ENCODE measurements around the gene GSC2. TPM values are rescaled to one million over a fixed set of nuclear protein-coding genes. Genes with fewer than 3 reads are reported as not detected.

Gene GSC2
- total and polyA plus RNA-seq, 2 of the 8 experiments (the other 6 are each of a cell fraction or from before 2014, with no cell fraction given) = 0.17 to 0.48 TPM

GRCh38 chr22:19106886-19107729 lies 43.0 kb downstream of the GSC2 start:
- no peak overlapping the region for H3K9ac ChIP-seq (replicated peaks in 1 of 4; ENCODE audit: extremely low read depth in 1 of 4, low read depth in 3 of 4, low read length in 3 of 4)
- H3K4me1 ChIP-seq (replicated peaks in 1 of 4; ENCODE audit: control insufficient read depth in 3 of 4, insufficient read depth in 4 of 4, low read length in 3 of 4) = peaks cover 7 to 14% (median 11%) of the 10 kb centered on the region in 4 experiments
- H3K27me3 ChIP-seq (replicated peaks in 1 of 4; ENCODE audit: control insufficient read depth in 3 of 4, extremely low read depth in 1 of 4, insufficient read depth in 3 of 4, low read length in 3 of 4) = no peaks in the 10 kb centered on the region; a peak in 1 of 7 replicates
- no peak overlapping the region for H3K14ac ChIP-seq (ENCODE audit: insufficient read length)
- peaks cover 21% of the 10 kb centered on the region for H3K79me1 ChIP-seq (ENCODE audit: low read depth, low read length)
- no peak overlapping the region for H2BK120ac ChIP-seq (replicated peaks; ENCODE audit: low read depth, low read length)
- H2BK12ac ChIP-seq (ENCODE audit: low read depth, low read length) = no peak overlapping the region
- H3K4me3 ChIP-seq (ENCODE audit: extremely low read depth in 1 of 4, insufficient read depth in 2 of 4, low read depth in 3 of 4, low read length in 4 of 4) = no peak overlapping the region
- FAIRE-seq (no peak), DNase-seq (ENCODE audit: low read depth in 1 of 2, low spot score in 2 of 2) (no peak)
- H4K20me1 ChIP-seq (replicated peaks in 1 of 2; ENCODE audit: control insufficient read depth in 1 of 2, insufficient read depth in 2 of 2, low read length in 2 of 2) = peaks cover 25 to 45% of the 10 kb centered on the region in 2 experiments
- no peak overlapping the region for H4K91ac ChIP-seq (replicated peaks; ENCODE audit: insufficient read length, low read length)
- no peak overlapping the region for H2BK20ac ChIP-seq (ENCODE audit: low read length)
- peak overlapping the region; percentile 53; the same call in 1 of the 2 replicates for H4K8ac ChIP-seq (ENCODE audit: extremely low read depth, insufficient read depth, low read length)
- WGBS, 2 experiments (ENCODE audit: extremely low coverage in 1 of 2, insufficient coverage in 1 of 2, insufficient read length in 1 of 2, insufficient replicate concordance in 2 of 2, low coverage in 1 of 2, low lambda C conversion rate in 2 of 2, missing lambda C conversion rate in 1 of 2) = 100% methylated on average over 3 of the region's 3 CpGs; no CpG with 5 or more reads in 1 of the 2 experiments
- no peak overlapping the region for H3K56ac ChIP-seq (replicated peaks; ENCODE audit: insufficient read length, low read depth, low read length)
- H3K23ac ChIP-seq (ENCODE audit: insufficient read length) = no peak overlapping the region
- no peak overlapping the region for H2AK5ac ChIP-seq (ENCODE audit: low read depth, low read length)
- H3K9me3 ChIP-seq (ENCODE audit: insufficient read depth in 2 of 2, low read depth in 1 of 2, low read length in 1 of 2) = no peaks in the 10 kb centered on the region
- ChIA-PET POLR2A (ENCODE audit: partially characterized antibody) (interaction anchor here (1.1 kb wide), 1 partner anchor 17 kb away, joined by 3 read pairs; no protein-coding TSS in a partner anchor), CTCF (ENCODE audit: partially characterized antibody) (interaction anchor here (0.7 to 1.8 kb wide), 6 partner anchors 9 to 69 kb away, joined by 3 to 7 read pairs (median 3); no protein-coding TSS in a partner anchor)
- H3K27ac ChIP-seq (ENCODE audit: low read depth, low read length) = no peak overlapping the region
- peaks cover 26 to 87% of the 10 kb centered on the region in 2 experiments for H3K79me2 ChIP-seq (ENCODE audit: control insufficient read depth in 1 of 2, insufficient read depth in 2 of 2, low read length in 2 of 2)
- no peak overlapping the region for H3K4me2 ChIP-seq (ENCODE audit: insufficient read depth in 1 of 2, low read depth in 2 of 2, low read length in 2 of 2)
- H3K18ac ChIP-seq (ENCODE audit: extremely low read depth, low read length) = no peak overlapping the region; the same call in 1 of the 2 replicates
- no peak overlapping the region for H4K5ac ChIP-seq (ENCODE audit: insufficient read length, low read depth, low read length)
- H2BK15ac ChIP-seq (ENCODE audit: low read length) = no peak overlapping the region
- no peak overlapping the region for H2BK5ac ChIP-seq (ENCODE audit: low read depth, low read length)
- no peak overlapping the region for H3K4ac ChIP-seq (replicated peaks; ENCODE audit: insufficient read length, low read depth, low read length)
- no peaks in the 10 kb centered on the region for H3K23me2 ChIP-seq (ENCODE audit: low read depth, low read length)
- H3K36me3 ChIP-seq (ENCODE audit: control insufficient read depth in 2 of 4, insufficient read depth in 4 of 4, low read length in 3 of 4) = no peaks in the 10 kb centered on the region
- no peak overlapping the region for H2AFZ ChIP-seq (ENCODE audit: low read length)
- no peak for TF ChIP-seq PHF8 (conservative IDR thresholded peaks at IDR 0.05; ENCODE audit: low read depth, low read length)
- no peak for TF ChIP-seq ATF3 (IDR thresholded peaks at IDR 0.05; ENCODE audit: insufficient read depth, low read depth, low read length)
- no peak for TF ChIP-seq CBX8 (IDR thresholded peaks at IDR 0.05; ENCODE audit: borderline replicate concordance, low read depth, low read length)

All from H1 (cell line).